HG02973 (cell line): ENCODE measurements around the gene DNMT3A.

Source experiments
- ATAC-seq: cut with Tn5 transposase; IDR thresholded peaks from one replicate; pipeline ENCODE4 v1.9.1; 2021; ENCODE audit warnings: moderate library complexity; ENCODE audit not compliant: unreplicated experiment

Gene DNMT3A

DNA sequence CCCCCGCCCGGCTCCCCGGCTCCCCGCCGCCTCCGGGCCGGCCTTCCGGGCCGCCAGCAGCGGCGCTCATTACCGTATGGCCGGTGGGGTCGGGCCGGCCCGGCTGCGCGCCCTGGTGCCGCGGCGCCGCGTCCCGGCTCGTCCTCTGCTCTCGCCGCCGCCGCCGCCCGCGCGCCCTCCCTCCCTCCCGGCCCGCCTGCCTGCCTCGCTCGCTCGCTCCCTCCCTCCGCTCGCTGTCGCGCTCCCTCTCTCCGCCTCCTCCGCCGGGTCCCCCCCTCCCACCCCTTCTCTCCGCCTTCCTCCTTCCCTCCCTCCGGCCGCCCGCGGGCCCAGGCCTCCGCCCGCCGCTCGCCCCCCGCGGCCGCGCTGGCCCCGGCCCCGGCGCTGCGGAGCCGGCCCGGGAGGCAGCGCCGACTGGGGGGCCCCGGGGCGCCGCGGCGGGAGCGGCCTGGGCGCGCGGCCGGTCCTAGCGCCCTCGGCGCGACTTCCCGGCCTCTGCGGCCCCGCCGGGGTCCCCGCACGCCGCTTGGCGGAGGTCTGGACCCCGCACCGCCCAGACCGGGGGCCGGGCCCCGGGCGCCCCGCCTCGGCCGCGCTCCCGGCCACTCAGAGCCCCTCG is at the start of gene DNMT3A:
DNMT3A (minus strand) TSS at position 173 of the 619 bp plus-strand sequence. CDS start 27,941 bp downstream, outside the sequence.
- ATAC-seq, result peak; percentile 29

DNA sequence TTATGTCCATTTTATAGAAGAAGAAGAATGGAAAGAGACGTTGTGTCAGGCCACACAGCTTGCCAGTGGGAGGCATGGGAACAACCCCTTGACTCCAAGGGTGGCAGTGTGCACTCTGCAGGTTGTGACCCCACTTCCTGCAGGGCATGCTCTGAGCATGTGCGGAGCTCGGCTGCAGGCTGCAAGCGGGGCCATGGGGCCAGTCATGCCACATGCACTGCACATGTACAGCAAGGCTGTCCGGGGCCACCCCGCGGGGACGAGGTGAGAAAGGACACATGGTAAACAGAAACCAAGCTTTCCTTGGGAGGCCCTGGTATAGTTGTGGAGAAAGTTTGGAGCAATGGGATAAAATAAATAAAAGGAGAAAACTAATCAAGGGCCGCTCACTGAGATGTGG is 47.4 kb upstream of the DNMT3A start:
- no peak for ATAC-seq

DNA sequence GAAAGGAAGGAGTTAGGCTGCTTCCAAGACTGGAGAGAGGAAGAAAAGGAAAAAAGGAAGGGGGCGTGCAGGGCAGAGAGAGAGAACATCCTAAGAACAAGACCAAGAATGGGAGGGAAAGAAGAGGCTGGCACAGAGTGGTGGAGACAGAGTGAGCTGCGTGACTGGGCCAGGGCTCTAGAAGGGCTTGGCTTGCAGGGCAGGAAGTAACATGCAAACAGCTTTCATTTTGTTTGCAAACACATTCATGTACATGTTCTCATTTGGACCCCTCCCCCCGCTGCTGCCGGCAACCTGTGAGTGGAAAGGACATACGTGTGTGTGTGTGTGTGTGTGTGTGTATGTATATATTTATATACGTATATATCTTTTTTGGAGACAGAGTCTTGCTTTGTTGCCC is 46.8 kb upstream of the DNMT3A start:
- no peak for ATAC-seq

DNA sequence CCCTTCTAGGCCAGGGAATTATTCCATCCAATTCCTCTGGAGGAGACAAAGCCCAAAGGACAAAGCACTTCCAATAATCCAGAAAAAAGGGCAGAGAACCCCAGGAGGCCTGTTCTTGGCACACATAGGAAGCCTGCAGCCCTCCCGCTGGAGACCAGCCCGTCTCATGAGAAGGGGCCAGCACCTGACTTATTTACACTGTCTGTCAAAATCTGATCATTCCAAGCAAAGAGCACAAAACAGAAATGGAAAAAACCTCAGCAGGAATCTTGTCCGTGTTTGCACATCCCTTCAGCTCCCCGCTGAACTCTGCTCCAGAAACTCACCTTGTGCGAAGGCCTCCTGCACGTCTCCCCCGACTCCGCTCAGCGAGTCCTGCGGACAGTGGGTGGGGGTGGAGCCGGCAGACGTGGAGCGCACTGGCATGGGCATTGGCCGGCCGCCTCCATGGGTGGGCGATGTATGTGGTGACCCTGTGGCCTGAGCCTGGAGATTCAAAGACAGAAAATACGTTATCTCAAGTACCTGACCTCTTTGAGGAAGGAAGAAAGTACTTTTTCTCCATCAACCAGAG is 46.2 kb upstream of the DNMT3A start:
- ATAC-seq, result no peak

DNA sequence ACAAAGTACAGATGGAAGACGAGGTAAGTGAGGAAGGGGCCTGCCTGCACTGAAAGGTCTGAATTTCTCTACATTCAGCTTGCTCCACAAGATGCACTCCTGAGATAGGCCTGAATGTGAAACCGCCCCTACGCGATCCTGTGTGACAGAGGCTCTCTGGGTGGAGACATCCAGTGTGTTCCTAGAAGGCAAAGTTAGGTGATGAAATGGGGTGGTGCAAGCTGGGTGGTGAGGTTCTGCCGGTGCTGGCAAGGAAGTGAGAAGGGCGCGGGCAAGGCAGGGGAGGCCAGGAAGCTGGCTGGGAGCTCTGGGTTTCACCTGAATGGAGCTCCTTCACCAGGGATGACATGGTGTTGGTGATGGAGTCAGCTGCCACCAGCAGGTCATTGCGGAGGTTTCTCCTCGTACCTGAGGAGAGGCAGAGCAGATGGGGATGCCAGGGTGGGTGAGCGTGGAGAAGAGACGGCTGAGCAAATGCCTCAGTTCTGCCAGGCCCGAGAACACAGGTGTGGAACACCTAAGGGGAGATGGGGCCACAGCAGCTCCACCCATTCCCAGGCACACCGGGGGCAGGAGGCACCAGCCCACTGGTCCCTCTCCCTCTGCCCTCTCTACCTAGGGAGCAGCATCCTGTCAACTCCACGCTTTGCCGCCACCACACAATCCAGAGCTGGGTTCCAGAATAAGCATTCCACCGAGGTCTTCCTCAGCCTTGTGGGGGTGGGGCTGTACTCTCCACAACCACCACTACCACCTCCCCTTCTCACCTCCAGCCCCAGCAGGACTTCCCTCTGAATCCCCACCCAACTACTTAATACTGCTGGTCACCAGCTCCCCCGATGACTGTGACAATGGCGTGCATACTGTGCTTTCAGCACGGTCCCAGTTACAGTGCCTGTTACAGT is 45.5 kb upstream of the DNMT3A start:
- no peak for ATAC-seq

DNA sequence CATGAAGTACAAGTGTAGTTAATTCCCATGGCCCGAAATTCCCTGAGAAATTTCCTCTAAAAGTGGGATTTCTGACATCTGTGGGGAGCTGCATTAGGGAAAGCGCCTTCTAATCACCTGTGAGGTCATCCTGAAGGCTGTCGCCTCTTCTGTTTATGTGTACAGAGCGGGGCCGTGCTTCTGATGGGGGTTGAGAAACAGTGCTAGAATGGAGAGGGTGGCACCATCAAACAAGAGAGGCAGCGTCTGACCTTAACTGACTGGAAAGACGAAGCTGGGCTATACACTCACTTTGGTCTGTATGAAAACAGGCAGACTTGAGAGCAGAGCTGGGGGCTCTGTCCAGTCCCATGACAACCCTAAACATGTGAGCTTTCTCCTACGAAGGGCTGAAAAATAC is 44.2 kb upstream of the DNMT3A start:
- no peak for ATAC-seq

DNA sequence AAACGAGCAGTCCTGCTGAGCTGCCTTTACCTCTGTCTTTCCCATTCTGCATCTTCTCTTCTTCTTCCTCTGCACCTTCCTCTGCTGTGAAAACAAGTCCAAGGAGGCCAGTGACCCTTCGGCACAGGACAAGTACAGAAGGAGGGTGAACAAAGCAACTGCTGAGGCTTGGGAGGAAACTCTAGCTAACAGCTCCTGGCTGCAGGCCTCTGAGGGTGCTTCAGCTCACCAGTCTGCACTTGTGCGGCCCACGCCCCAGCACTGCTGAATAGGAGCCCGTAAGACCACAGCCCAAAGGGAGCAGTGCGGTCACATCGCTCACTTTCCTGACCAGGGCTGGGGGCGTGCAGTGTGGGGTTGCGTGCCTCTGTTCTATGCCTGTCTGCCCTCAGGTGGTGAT is 42.1 kb upstream of the DNMT3A start:
- ATAC-seq, result no peak

DNA sequence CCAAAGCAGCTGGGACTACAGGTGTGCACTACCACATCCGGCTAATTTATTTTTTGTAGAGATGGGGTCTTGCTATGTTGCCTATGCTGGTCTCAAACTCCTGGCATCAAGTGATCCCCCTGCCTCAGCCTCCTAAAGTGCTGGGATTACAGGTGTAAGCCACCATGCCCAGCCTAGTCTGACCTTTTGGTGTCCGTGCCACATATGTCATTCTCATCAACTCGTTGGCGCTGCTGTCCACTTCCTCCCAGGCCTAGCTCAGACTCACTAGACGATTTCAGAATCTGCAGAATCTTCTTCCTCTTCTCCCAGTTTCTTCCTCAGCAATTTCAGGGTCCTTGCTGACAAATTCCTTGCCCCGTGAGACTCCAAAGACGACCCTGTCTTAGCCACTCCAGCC is 39.8 kb upstream of the DNMT3A start:
- no peak for ATAC-seq

DNA sequence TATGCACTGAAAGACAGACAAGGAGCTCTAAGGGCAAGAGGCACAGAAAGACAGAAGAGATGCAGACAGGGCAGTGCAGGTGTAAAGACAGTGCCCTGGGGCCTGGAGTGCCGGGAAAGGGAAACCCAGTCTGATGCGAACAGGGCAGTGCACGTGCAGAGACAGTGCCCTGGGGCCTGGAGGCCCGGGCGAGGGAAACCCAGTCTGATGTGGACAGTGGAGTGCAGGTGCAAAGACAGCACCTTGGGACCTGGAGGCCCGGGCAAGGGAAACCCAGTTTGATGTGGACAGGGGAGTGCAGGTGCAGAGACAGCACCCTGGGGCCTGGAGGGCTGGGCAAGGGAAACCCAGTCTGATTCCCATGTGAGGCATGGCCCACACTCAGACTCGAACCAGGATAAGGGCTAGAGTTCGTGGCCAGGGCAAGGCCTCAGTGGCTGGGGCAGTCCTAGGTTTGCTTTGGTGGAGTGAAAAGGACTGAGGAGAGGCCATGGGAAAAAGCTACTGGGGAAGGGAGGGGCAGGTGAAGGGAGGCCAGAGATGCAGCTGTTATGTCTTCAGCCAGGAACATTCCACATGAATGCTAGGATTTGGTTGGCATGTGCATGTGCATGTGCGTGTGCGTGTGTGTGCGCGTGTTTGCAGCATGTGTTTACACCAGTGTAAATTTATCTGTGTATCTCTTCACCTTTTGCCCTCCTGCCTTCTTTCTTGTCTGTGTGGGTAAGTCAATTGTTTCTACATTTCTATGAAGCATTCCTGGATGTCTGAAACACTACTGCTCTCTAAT is 39.1 kb upstream of the DNMT3A start:
- no peak for ATAC-seq

DNA sequence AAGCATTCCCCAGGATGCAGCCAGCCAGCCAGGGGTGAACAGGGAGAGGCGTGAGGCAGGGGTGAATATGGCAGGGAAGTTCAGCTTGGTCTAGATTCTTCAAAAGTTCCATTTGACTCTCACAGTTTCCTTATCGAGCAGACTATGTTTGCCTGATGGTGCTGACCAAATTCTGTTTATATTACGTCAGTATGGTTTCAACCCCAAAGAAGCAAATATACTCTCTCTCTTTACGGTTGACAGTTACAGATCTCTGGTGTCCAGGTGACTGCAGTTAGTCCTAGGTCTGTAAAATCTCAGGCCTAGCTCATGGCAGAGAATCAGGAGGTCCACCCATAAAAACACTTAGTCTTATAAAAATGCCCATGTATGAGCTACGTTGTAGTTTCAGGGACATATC is 38.3 kb upstream of the DNMT3A start:
- ATAC-seq, result no peak

DNA sequence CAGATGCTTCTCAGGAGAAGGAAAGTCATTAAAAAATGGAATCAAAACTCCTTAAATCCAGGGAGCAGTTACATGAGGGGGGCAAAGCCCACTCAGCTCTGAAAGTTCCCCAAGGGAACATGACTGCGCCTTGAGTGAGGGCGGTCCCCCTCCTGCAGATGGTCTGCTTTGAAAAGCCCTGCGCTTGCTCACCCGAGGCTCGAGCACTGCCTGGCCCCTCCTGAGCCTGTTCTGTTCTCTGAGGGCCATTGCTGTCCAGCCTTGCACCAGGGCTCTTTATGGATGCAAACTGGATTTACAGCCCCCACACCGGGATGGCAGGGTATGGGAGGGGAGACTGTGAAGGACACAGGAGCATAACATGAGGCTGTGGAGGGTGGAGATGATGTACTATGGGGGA is 37.8 kb upstream of the DNMT3A start:
- ATAC-seq, result no peak

DNA sequence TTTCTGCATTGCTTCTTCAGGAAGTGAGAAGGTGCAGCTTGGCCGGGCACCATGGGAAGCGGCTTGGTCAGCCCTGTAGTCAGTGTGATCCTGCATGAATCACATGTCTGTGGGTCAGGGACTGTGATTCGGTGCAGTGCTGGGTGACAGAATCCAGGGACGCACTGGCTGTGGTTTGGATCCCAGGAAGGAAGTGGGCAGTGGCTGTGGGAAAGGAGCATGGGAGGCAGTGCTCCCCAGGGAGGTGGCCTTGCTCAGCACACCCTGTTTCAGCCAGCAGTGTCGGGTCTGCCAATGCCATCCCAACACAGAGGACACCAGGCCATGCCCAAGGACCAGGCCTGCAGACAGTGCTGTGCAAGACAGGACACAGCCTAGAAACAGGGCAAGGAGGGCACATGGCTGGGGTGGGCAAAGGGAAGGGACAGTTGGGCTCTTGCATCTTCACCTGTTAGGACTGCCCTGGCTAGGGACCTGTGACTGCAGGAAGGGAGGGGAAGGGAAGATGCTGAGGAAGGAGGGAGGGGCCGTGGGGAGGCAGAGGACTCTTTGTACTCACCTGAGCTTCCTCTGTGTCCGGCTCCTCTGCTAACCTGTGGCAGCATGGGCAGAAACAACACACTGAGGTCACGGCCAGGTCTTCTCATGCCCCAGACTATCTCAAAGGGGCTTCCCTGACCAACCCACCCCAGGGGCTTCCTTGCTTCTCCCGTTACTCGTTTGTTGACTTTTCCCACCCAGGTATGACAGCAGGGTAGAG is 37.2 kb upstream of the DNMT3A start:
- no peak for ATAC-seq

DNA sequence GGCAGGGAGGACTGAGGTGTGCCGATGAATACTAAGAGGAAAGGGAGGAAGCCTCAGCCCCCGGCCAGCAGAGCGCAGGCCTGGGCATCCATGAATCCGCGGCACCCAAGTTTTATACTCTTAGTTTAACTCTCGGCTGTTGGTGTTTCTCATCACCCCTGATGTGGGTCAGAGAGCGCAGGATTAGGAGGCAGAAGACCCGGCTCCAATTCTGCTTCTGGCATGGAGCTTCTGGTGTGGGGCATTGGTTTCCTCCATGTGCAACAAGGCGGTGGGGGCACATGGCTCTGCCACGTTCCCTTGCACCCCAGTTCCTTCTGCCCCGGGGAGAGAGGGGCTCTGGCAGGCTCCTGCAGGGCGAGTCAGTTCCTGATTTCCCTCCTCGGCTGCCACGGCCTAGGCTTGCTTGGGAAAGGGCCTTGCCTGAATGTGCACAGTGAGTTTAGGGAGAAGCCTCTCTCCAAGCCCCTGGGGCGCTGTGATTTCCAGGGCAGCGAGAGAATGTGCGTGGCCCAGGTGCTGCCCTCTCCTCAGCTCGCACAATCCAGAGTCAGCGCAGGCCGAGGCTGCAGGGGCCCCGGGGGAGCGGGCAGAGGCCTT is 36.2 kb upstream of the DNMT3A start:
- no peak for ATAC-seq

DNA sequence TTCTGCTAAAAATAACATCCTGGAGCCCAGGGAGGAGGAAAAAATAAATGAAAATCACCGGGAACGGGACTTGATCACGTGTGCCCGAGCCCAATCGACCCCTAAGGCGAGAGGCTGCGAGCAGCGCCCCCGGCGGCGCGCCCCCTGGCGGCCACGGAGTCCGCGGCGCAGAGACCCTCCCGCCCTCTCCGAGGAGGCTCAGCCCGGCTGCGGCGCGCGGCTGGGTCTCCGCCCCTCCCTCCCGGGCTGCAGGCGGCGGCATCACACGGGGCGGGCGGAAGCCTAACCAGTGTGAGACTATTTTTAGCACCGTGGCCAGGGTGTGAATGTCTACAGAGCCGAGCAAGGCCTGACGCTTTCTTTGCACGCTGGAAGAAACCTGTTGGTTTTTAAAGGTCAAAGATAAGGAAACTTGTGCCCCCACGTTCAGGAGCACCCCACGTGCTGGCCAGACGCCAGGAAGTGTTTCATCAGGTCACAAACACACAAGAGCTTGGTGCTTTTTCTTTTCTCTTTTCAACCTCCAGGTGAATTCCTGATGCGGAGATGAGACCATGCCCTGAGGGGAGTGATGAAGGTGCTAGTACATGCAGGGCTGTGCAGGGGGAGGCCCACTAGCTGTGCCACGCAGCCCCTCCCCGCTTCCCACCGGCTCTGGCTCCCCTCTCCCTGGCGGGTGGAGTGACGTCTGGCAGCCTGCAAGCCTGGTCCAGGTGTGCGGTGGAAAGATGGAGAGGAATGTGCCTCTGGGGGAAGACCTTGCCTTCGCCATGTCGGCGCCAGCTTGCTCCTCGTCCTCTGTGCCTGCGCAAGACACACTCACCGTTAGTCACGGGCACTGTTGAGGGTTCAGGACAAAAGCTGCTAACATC is 35.3 kb upstream of the DNMT3A start:
- peak; percentile 89 for ATAC-seq

DNA sequence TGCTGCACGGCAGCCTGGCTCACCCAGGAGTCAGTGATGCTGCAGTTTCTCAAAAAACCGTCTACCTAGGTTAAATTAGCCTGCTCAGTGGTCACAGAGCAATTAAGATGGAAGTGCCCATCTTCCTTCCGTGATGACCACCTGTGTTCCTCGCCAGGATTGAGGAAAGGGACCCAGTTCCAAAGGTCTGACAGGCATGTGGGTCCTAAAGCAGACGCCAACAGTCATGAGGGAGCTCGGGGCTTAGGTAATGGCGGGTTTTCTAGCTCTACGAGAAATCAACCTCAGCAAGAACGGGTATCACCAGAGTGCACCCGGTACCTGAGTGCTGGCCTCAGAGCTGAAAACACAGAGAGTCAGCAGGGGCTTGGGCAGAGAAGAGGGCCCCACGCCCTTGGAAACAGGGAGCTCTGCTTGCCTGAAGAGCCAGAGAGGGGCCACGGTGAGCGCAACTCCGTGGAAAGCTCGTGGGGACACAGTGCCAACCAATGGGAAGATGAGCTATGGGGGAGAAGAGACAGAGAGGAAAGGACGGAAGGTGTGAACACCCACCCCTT is 34.3 kb upstream of the DNMT3A start:
- ATAC-seq, result no peak

DNA sequence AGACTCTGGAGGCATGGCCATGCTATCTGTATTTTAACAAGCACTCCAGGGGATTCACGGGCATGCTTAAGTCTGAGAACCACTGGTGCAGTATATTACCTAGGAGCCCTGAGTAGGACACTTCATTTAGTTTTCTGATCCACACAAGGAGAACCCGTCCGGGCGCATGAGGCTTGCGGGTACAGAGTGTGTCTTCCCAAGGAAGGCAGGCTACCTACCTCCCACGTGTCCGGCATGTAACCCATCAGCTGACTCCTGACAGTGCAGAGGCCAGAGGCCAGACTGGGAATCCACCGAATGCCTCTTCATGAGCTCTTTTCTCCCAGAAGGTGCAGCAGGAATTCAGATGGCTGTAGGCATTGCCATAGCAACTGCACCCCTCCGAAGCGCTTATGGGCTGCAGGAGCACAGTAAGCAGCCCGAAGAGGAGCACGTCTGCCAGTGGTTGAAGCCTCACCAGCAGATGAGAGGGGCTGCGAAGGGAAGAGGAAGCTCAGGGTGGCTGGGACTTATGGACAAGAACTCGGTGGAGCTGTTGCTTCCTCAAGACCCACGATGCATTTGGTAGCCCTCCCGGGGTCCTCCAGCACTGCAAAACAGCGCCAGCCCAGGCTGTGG is 33.8 kb upstream of the DNMT3A start:
- no peak for ATAC-seq

DNA sequence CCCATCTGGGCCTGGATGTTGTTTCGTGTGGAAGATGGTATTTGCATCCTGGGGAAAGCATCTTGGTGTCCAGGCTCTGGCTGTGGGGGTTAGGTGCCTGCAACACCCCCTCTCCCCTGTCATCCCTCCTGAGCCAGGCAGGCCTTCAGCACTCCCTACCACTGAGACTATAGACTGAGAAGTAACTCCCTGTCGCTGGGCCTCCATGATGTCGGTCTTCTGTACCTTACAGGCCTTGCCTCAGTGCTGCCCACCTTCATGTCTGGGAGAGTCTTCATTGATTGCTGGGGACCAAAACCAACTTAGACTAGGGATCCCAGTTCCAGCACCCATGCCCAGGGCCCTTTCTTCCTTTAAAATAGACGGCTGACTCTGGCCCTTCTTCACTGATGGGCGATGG is 33.1 kb upstream of the DNMT3A start:
- ATAC-seq, result no peak

DNA sequence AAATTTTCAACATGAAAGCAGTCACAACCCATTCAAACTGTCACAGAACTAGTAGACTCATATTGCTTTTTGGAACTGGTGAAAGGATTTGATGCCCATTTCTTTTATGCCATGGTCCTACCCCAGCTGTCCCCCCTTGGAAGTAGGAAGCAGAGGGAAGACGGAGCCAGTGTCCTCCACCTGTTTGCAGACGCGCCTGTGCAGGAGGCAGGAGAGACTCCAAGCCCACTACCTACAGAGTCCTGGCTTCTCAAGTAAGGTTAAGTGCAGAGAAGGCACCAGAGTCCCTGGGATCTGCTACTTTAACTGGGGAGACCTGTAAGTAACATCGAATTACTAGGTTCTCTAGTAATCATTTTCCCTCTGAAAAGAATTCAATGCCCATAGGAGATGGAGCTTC is 32.7 kb upstream of the DNMT3A start:
- ATAC-seq, result no peak
